ENCODE data around the gene KIF5C.

KIF5C gene

GRCh38 chr2:149017116-149017985 is 142.3 kb downstream of the KIF5C start:
- H3K9me3 ChIP-seq: no peaks in the 10 kb centered on the region
- no peaks in the 10 kb centered on the region for H3K36me3 ChIP-seq
- no peak overlapping the region for H3K27ac ChIP-seq
- H3K4me3 ChIP-seq (ENCODE audit: low read depth in 1 of 2, low read length in 1 of 2): no peak overlapping the region
- TF ChIP-seq CTCF (IDR thresholded peaks at IDR 0.05): peak; percentile 78
- peaks cover 18 to 21% of the 10 kb centered on the region in 2 experiments for H3K4me1 ChIP-seq (ENCODE audit: control insufficient read depth in 1 of 2, insufficient read depth in 1 of 2, low read depth in 1 of 2, low read length in 1 of 2)
- no peaks in the 10 kb centered on the region for H3K27me3 ChIP-seq

GRCh38 chr2:149018981-149019380 is 144.0 kb downstream of the KIF5C start:
- Histone ChIP-seq H3K4me3 (ENCODE audit: low read depth in 1 of 2, low read length in 1 of 2) (no peak overlapping the region), H3K36me3 (no peaks in the 10 kb centered on the region), H3K4me1 (ENCODE audit: control insufficient read depth in 1 of 2, insufficient read depth in 1 of 2, low read depth in 1 of 2, low read length in 1 of 2) (peaks cover 18 to 21% of the 10 kb centered on the region in 2 experiments), H3K27ac (no peak overlapping the region), H3K27me3 (no peaks in the 10 kb centered on the region), H3K9me3 (no peaks in the 10 kb centered on the region)
- TF ChIP-seq CTCF (IDR thresholded peaks at IDR 0.05): no peak

GRCh38 chr2:149019768-149020167 is 144.7 kb downstream of the KIF5C start:
- peak overlapping the region; percentile 21 for H3K27ac ChIP-seq
- no peaks in the 10 kb centered on the region for H3K36me3 ChIP-seq
- no peaks in the 10 kb centered on the region for H3K27me3 ChIP-seq
- no peak for TF ChIP-seq CTCF (IDR thresholded peaks at IDR 0.05)
- peaks cover 18 to 21% of the 10 kb centered on the region in 2 experiments for H3K4me1 ChIP-seq (ENCODE audit: control insufficient read depth in 1 of 2, insufficient read depth in 1 of 2, low read depth in 1 of 2, low read length in 1 of 2)
- no peak overlapping the region for H3K4me3 ChIP-seq (ENCODE audit: low read depth in 1 of 2, low read length in 1 of 2)
- H3K9me3 ChIP-seq: no peaks in the 10 kb centered on the region

DNA sequence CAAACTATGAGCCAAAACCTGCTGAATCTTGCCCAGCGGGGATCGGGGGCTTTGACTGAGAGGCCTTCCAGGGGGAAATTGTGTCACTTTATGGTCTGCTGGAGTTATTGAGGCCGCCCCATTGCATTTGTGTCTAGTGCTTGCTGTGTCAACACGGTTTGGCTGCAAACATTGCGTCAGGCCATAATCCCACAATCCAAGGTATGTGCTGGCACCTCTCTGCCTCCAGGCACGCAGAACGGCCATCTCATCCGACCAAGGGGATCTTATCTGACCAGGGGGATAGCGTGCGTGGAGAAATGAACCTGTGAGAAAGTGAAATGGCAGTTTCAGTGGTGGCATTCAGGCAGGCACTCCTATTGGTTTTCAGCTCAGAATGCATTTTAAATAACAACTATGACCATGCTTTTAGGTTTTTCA is 145.4 kb downstream of the KIF5C start:
- no peaks in the 10 kb centered on the region for H3K27me3 ChIP-seq
- H3K4me1 ChIP-seq (ENCODE audit: control insufficient read depth in 1 of 2, insufficient read depth in 1 of 2, low read depth in 1 of 2, low read length in 1 of 2): peaks cover 18 to 21% of the 10 kb centered on the region in 2 experiments
- no peak for TF ChIP-seq CTCF (IDR thresholded peaks at IDR 0.05)
- H3K4me3 ChIP-seq (ENCODE audit: low read depth in 1 of 2, low read length in 1 of 2): no peak overlapping the region
- no peaks in the 10 kb centered on the region for H3K9me3 ChIP-seq
- no peaks in the 10 kb centered on the region for H3K36me3 ChIP-seq
- H3K27ac ChIP-seq: peak overlapping the region; percentile 21

GRCh38 chr2:149021271-149021719 is 146.3 kb downstream of the KIF5C start:
- Histone ChIP-seq H3K27ac (no peak overlapping the region), H3K4me3 (ENCODE audit: low read depth in 1 of 2, low read length in 1 of 2) (no peak overlapping the region), H3K27me3 (no peaks in the 10 kb centered on the region), H3K4me1 (ENCODE audit: control insufficient read depth in 1 of 2, insufficient read depth in 1 of 2, low read depth in 1 of 2, low read length in 1 of 2) (peaks cover 18 to 21% of the 10 kb centered on the region in 2 experiments), H3K9me3 (no peaks in the 10 kb centered on the region), H3K36me3 (no peaks in the 10 kb centered on the region)
- TF ChIP-seq CTCF (IDR thresholded peaks at IDR 0.05): no peak

Data from neutrophil (primary cell).